Measurements from ENCODE around the gene RALGAPA2.

DNA sequence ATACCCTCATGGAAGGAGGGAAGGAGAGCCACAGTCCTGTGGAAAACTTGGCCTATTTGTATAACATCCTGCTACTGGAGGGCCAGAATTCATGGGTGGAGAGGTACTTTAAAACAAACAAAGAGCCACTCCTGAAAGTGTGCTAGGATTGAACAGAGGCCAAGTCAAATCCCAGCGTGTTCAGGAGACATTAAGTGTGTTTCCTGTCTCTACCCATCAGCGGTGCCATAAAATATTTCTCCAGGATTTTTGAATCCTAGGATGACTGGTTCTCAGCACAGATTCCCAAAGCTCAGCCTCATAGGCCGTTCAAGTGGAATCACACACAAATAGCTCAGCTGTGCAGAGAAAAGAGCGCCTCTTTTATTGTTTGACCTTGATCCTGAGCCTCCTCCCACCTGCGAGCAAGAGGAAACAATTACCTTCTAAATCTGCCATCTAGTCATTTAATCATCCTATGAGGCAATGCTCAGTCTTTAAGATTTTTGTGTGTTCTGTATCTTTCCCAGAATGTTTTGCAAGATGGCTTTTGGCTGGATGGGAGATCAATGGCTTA lies 31.8 kb upstream of the RALGAPA2 start:
- TF ChIP-seq, protein P1, sequence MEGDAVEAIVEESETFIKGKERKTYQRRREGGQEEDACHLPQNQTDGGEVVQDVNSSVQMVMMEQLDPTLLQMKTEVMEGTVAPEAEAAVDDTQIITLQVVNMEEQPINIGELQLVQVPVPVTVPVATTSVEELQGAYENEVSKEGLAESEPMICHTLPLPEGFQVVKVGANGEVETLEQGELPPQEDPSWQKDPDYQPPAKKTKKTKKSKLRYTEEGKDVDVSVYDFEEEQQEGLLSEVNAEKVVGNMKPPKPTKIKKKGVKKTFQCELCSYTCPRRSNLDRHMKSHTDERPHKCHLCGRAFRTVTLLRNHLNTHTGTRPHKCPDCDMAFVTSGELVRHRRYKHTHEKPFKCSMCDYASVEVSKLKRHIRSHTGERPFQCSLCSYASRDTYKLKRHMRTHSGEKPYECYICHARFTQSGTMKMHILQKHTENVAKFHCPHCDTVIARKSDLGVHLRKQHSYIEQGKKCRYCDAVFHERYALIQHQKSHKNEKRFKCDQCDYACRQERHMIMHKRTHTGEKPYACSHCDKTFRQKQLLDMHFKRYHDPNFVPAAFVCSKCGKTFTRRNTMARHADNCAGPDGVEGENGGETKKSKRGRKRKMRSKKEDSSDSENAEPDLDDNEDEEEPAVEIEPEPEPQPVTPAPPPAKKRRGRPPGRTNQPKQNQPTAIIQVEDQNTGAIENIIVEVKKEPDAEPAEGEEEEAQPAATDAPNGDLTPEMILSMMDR (IDR thresholded peaks at IDR 0.05), result no peak
- no peak for TF ChIP-seq ZFX (IDR thresholded peaks at IDR 0.05; ENCODE audit: borderline replicate concordance)
